Stimulated activated CD8-positive, alpha-beta memory T cell treated with anti-CD3 and anti-CD28 coated beads, Interleukin-2, amount 100 ng/mL, for 48 hours (primary cell): ENCODE measurements around the gene DDX50.

Experiments
- DNase-seq, 2 donors: peaks; one replicate each; pipeline ENCODE4 v3.0.0-alpha.2; 2020; ENCODE audit warnings: low read depth in 2 of 2

Gene DDX50

GRCh38 chr10:68981074-68981473, 80.0 kb downstream of the DDX50 start:
- no peak for DNase-seq

GRCh38 chr10:68982389-68982788, 81.3 kb downstream of the DDX50 start:
- DNase-seq, result no peak

- no peak for DNase-seq
Measured at GRCh38 chr10:68987611-68988010, 86.5 kb downstream of the DDX50 start.

- DNase-seq, result peak; percentile 64 to 72
Measured at GRCh38 chr10:68988530-68989316, 87.6 kb downstream of the DDX50 start, which contains the start of gene KIFBP. TSS of gene KIFBP (plus strand) at chr10:68988803. CDS start at chr10:68988833, 30 bp downstream.

- no peak for DNase-seq
Measured at GRCh38 chr10:68989317-68989990, 88.3 kb downstream of the DDX50 start.

GRCh38 chr10:68992636-68993440, 91.7 kb downstream of the DDX50 start:
- DNase-seq, result no peak
